GM19043 (cell line): Measurements from ENCODE around the gene ACER1.
"Not testable (repeated sequence)": the region's sequence is repeated elsewhere in the genome, so short reads cannot be mapped to it uniquely, and the experiment has no call there.

Experiments
- ATAC-seq: cut with Tn5 transposase; IDR thresholded peaks from one replicate; pipeline ENCODE4 v1.9.1; 2021; ENCODE audit warnings: low read depth; ENCODE audit not compliant: unreplicated experiment

ACER1 gene

DNA sequence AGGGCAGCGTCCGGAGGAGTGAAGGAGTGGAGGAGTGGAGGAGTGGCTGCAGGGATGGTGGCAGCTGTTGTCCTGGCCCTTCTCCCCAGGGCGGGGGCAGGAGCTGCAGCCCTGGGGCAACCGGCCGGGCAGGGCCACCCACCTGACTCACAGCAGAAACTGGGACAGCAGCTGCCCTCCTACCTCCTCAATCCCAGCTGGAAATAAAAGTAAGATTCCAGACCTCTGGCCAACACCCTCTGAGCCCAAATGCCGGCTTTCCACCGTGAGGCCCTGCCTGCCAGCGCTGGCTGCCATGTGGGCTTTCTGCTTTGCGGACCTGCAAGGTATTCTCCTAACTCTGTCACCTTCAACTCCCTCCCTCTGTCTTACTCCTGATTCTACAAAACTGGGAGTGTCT is 24.6 kb upstream of the ACER1 start:
- ATAC-seq = no peak

DNA sequence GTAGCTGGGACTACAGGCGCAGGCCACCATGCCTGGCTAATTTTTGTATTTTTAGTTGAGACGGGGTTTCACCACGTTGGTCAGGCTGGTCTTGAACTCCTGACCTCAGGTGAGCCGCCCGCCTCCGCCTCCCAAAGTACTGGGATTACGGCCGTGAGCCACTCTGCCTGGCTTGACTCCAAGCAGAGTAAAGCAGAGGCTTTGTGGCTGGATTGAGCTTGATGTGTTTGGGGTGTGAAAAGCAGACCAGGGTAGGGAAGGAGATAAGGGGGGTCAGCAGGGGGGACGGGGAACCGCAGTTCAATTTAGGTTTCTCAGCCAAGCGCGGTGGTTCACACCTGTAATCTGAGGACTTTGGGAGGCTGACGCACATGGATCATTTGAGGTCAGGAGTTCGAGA is 23.8 kb upstream of the ACER1 start:
- ATAC-seq = no peak

DNA sequence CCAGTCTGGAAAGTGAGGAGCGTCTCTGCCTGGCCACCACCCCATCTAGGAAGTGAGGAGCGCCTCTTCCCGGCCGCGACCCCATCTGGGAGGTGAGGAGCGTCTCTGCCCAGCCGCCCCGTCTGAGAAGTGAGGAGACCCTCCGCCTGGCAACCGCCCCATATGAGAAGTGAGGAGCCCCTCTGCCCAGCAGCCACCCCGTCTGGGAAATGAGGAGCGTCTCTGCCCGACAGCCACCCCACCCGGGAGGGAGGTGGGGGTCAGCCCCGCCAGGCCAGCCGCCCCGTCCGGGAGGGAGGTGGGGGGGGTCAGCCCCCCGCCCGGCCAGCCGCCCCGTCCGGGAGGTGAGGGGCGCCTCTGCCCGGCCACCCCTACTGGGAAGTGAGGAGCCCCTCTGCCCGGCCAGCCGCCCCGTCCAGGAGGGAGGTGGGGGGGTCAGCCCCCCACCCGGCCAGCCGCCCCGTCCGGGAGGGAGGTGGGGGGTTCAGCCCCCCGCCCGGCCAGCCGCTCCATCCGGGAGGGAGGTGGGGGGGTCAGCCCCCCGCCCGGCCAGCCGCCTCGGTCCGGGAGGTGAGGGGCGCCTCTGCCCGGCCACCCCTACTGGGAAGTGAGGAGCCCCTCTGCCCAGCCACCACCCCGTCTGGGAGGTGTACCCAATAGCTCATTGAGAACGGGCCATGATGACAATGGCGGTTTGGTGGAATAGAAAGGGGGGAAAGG is 22.1 kb upstream of the ACER1 start:
- ATAC-seq = not testable (repeated sequence)

DNA sequence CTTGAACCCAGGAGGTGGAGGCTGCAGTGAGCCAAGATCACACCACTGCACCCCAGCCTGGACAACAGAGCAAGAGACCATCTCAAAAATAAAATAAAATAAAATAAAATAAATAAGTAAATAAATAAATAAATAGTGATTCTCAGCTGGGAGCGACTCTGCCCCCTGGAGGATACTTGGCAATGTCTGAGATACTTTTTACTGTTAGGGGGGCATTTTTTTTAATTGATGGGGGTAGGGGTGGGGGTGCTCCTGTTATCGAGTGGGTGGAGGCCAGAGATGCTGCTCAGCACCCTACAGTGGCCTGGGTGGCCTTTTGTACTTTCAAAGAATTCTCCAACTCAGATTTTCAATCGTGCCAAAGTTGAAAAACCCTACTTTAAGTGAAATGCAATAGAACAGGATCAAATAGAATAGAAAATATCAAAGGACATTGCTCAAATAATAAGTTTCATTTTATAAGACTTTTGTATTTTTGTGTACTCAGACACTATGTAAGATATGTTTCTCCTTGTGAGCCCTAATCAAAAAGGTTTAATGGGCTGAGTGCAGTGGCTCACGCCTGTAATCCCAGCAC is 20.8 kb upstream of the ACER1 start:
- no peak for ATAC-seq

- ATAC-seq = no peak
Observed at GRCh38 chr19:6352381-6353165, 19.2 kb upstream of the ACER1 start.

- no peak for ATAC-seq
Observed at GRCh38 chr19:6350688-6351087, 17.3 kb upstream of the ACER1 start.

DNA sequence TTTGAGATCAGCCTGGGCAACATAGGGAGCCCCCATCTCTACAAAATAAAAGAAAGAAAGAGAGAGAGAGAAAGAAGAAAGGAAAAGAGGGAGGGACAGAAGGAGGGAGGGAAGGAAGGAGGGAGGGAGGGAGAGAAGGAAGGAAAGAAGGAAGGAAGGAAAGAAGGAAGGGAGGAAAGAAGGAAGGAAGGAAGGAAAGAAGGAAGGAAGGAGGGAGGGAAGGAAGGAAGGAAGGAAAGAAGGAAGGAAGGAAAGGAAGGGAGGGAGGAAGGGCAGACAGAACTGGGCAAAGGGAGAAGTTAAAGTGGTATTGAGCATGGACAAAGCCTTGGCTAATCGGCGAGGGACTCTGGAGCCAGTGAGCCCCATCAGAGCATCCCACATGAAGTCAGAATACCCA is 15.9 kb upstream of the ACER1 start:
- ATAC-seq = not testable (repeated sequence)

DNA sequence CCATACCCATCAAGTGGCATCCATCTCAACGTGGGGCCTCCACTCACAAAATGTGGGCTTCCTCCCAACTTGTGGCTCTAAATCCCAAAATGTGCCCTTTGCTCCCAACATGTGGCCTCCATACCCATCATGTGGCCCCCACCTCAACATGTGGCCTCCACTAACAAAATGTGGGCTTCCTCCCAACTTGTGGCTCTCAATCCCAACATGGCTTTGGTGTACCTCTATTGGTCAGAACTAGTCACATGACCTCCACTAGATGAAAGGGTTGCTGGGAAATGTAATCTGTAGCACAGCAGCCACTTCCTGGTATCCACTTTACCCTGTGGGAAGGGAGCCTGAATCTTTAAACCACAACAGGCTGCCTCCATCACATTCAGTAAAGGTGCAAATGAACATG is 10.1 kb upstream of the ACER1 start:
- ATAC-seq = no peak

DNA sequence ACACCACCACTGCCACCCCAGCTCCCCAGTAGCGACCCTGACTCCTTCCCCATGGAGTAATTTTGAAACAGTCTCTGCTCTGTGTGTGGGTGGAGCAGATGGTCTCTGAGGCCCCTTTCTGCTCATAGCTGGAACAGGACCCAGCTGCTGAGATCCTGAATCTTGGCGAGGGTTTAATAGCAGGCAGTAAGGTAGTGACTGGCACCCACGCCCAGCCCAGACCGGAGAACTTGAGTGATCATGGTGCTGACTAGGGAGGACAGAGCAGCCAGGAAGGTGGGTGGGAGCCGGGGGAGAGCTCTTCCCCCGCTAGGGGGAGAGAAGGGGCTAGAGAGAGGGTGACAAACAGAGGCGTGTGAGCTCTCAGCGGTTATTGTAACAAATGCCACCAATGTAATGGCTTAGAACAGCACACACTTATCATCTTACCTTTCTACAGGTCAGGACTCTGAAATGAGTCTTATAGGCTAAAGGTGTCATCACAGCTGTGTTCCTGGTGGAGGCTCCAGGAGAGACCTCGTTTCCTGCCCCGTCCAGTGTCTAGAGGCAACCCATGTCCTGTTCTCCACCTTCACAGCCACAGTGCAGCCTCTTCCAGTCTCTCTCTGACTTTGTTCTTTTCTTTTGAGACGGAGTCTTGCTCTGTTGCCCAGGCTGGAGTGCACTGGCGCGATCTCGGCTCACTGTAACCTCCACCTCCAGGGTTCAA is 7.2 kb upstream of the ACER1 start:
- ATAC-seq = no peak

- ATAC-seq = no peak
Observed at GRCh38 chr19:6334490-6335285, 1.3 kb upstream of the ACER1 start.

DNA sequence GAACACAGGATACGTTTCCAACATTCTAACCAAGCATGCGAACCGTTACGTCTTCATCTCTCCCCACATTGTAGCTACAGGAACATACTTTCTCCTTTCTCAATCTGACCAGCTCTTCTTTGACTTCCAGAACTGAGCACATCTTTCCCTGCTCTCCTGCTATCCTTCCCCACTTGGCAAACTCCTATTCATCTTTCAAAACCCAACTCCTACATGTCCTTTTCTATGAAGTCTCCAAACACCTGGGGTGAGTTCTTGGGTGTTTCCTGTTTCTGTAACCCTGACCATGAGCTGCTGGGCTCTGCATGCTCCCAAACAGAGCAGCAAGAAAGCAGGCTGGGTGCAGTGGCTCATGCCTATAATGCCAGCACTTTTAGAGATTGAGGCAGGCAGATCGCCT is 6.6 kb downstream of the ACER1 start:
- no peak for ATAC-seq

DNA sequence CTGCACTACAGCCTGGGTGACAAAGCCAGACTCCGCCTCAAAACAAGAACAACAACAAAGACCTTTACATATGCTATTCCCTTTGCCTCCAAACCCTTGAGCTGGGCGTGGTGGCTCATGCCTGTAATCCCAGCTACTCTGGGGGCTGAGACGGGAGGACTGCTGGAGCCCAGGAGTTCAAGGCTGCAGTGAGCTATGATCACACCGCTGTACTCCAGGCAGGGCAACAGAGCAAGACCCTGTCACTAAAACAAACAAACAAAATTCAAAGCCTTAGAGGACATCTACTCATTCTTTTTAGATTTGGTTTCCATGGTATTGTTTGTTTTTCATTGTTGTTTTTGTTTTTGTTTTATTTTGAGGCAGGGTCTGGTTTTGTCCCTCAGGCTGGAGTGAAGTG is 7.8 kb downstream of the ACER1 start:
- no peak for ATAC-seq

DNA sequence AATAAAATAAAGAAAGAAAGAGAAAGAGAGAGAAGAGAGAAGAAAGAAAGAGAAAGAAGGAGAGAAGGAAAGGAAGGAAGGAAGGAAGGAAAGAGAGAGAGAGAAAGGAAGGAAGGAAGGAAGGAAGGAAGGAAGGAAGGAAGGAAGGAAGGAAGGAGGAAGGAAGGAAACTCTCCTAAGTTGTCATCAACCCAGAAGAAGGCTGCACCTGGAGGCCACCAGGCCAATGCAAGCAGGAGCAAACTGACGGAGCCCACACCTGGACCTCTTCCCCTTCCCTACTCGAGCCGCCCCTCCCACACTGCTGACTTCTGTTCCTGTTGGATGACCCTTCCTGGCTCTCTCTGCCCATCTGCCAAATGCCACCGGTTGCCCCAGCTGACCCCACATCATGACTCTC is 8.7 kb downstream of the ACER1 start:
- ATAC-seq = no peak

DNA sequence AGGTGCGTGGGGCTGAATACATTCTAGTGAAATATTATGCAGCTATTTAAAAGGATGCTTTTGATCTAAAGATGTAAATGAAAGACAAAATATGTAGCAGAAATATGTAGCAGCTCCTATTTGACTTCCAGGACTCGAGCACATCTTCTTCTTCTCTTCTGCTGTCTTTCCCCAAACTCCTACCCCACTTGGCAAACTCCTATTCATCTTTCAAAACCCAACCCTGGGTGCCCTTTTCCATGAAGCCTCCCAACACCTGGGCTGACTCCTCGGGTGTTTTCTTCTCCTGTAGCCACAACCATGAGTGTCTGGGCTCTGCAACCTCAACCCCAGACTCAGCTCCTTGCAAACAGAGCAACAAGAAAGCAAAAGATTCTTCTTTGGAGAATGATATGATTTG is 11.1 kb downstream of the ACER1 start:
- ATAC-seq = no peak

GRCh38 chr19:6319376-6319775 is 14.0 kb downstream of the ACER1 start:
- ATAC-seq = no peak

GRCh38 chr19:6318772-6319171 is 14.6 kb downstream of the ACER1 start:
- no peak for ATAC-seq

DNA sequence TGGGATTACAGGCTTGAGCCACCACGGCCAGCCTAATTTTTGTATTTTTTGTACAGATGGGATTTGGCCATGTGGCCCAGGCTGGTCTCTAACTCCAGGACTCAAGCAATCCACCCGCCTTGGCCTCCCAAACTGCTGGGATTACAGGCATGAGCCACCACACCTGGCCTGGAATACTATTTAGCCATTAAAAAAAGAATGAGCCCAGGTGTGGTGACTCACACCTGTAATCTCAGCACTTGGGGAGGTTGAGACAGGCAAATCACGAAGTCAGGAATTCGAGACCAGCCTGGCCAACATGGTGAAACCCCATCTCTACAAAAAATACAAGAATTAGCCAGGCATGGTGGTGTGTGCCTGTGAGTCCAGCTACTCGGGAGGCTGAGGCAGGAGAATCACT is 17.8 kb downstream of the ACER1 start:
- ATAC-seq = not testable (repeated sequence)

- ATAC-seq = no peak
Observed at GRCh38 chr19:6313398-6313969, 19.9 kb downstream of the ACER1 start.

DNA sequence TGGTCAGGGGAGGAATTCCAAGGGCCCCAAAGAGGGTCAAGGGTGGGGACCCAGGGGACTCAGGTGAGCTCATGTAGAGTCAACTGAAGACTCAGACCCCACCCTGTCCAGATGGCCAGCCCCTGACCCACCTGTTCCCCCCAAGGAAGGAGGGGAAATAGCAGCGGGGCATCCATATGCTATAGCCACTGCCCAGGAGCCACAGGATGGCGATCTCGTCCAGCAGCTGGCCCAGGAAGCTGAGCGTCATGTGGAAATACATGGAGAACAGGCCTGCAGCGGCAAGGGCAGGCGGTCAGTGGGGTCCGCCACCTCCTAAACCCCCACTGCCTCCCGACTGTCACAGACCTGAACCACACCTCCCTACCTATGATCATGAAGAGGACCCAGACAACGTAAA is 21.4 kb downstream of the ACER1 start:
- ATAC-seq = no peak

- ATAC-seq = no peak
Observed at GRCh38 chr19:6298413-6298812, 35.0 kb downstream of the ACER1 start.
